Activated CD8-positive, alpha-beta T cell treated with anti-CD3 and anti-CD28 coated beads, Interleukin-2, amount 10 ng/mL, durations not matched to agents 7 days and 5 days (primary cell): Measurements from ENCODE around the gene PNKD. TPM values are rescaled to one million over a fixed set of nuclear protein-coding genes. Genes with fewer than 3 reads are reported as not detected.
"Not testable (repeated sequence)": the region's sequence is repeated elsewhere in the genome, so short reads cannot be mapped to it uniquely, and the experiment has no call there.

Source experiments
- ATAC-seq: fragments of 150-1000 bp; cut with Tn5 transposase; one replicate; pipeline ENCODE4 v1.10.0; 2021; ENCODE audit warnings: moderate library complexity
- CTCF ChIA-PET: fragments of 350-600 bp; sonication (Branson Sonifier 250); formaldehyde crosslinking; loops from one replicate; lab custom pipeline; 2021; ENCODE audit warnings: antibody characterized with exemption; lab: Charles Lee
- POLR2A ChIA-PET: fragments of 350-600 bp; sonication (Branson Sonifier 250); formaldehyde crosslinking; loops from one replicate; lab custom pipeline; 2021; ENCODE audit warnings: antibody characterized with exemption; lab: Charles Lee
- DNase-seq: peaks from one replicate; pipeline ENCODE4 v3.0.0-alpha.2; 2020
- H3K27ac Mint-ChIP-seq: one replicate; pipeline ENCODE4 v1.8.0; 2021; ENCODE audit warnings: mild to moderate bottlenecking, mixed read lengths
- H3K27me3 Mint-ChIP-seq: one replicate; pipeline ENCODE4 v1.8.0; 2021; ENCODE audit warnings: low read depth, mixed read lengths
- H3K36me3 Mint-ChIP-seq: one replicate; pipeline ENCODE4 v1.8.0; 2021; ENCODE audit warnings: low read depth, mixed read lengths
- H3K4me1 Mint-ChIP-seq: one replicate; pipeline ENCODE4 v1.8.0; 2021; ENCODE audit warnings: low read depth, mixed read lengths
- H3K4me3 Mint-ChIP-seq: one replicate; pipeline ENCODE4 v1.8.0; 2021; ENCODE audit warnings: mild to moderate bottlenecking, mixed read lengths
- H3K9me3 Mint-ChIP-seq: one replicate; pipeline ENCODE4 v1.8.0; 2022; ENCODE audit warnings: mixed read lengths; ENCODE audit not compliant: insufficient read depth
- total RNA-seq, 2 experiments: library from RNA; stranded (reverse); gene quantifications; one replicate each; pipeline ENCODE4 v1.2.3, GENCODE V29; 2021

PNKD gene
- total RNA-seq, 2 experiments from 2014 or later: 36.7 to 37.6 TPM

GRCh38 chr2:218264773-218265561 lies 5.4 kb upstream of the PNKD start:
- H3K27ac Mint-ChIP-seq: no peak overlapping the region
- ChIA-PET POLR2A (interaction anchor here (1.2 kb wide), 1 partner anchor 36 kb away, joined by 3 read pairs; no protein-coding TSS in a partner anchor), CTCF (no interaction called here)
- no peak overlapping the region for H3K4me3 Mint-ChIP-seq
- peaks cover 25% of the 10 kb centered on the region for H3K4me1 Mint-ChIP-seq
- H3K9me3 Mint-ChIP-seq: no peaks in the 10 kb centered on the region
- H3K27me3 Mint-ChIP-seq: no peaks in the 10 kb centered on the region
- H3K36me3 Mint-ChIP-seq: peaks cover 24% of the 10 kb centered on the region
- ATAC-seq (no peak), DNase-seq (no peak)

- CTCF ChIA-PET: no interaction called here
- DNase-seq (no peak), ATAC-seq (no peak)
- Mint-ChIP-seq H3K4me3 (no peak overlapping the region), H3K4me1 (peaks cover 25% of the 10 kb centered on the region), H3K9me3 (no peaks in the 10 kb centered on the region), H3K36me3 (peaks cover 24% of the 10 kb centered on the region), H3K27me3 (no peaks in the 10 kb centered on the region), H3K27ac (no peak overlapping the region)
- POLR2A ChIA-PET: interaction anchor here (1.2 kb wide), 1 partner anchor 36 kb away, joined by 3 read pairs; no protein-coding TSS in a partner anchor
Observed at GRCh38 chr2:218265626-218266025, 4.7 kb upstream of the PNKD start.

- H3K4me1 Mint-ChIP-seq: peaks cover 34% of the 10 kb centered on the region
- no peak for DNase-seq
- H3K27me3 Mint-ChIP-seq: no peaks in the 10 kb centered on the region
- H3K4me3 Mint-ChIP-seq: no peak overlapping the region
- ChIA-PET CTCF (interaction anchor here (2.6 kb wide), 1 partner anchor 9 kb away, joined by 12 read pairs; no protein-coding TSS in a partner anchor), POLR2A (interaction anchor here (1.0 kb wide), 1 partner anchor 405 kb away, joined by 3 read pairs; the partner anchor contains the start of genes RNF25 and STK36)
- no peak for ATAC-seq
- H3K27ac Mint-ChIP-seq: peak overlapping the region; percentile 4
- no peaks in the 10 kb centered on the region for H3K9me3 Mint-ChIP-seq
- peaks cover 24% of the 10 kb centered on the region for H3K36me3 Mint-ChIP-seq
Observed at GRCh38 chr2:218266316-218266979, 3.9 kb upstream of the PNKD start.

GRCh38 chr2:218267259-218267658 lies 3.1 kb upstream of the PNKD start:
- no peak for DNase-seq
- Mint-ChIP-seq H3K27me3 (no peaks in the 10 kb centered on the region), H3K27ac (no peak overlapping the region), H3K36me3 (peaks cover 28% of the 10 kb centered on the region), H3K4me1 (peaks cover 42% of the 10 kb centered on the region), H3K4me3 (peak overlapping the region; percentile 16), H3K9me3 (no peaks in the 10 kb centered on the region)
- ChIA-PET POLR2A (interaction anchor here (0.8 to 1.0 kb wide), 2 partner anchors 10 to 404 kb away, joined by 3 read pairs; partner anchors contain the start of genes RNF25 and STK36), CTCF (interaction anchor here (2.6 kb wide), 1 partner anchor 10 kb away, joined by 12 read pairs; no protein-coding TSS in a partner anchor)
- ATAC-seq: no peak

GRCh38 chr2:218270721-218271486 lies 585 bp downstream of the PNKD start:
- Mint-ChIP-seq H3K27ac (peak overlapping the region; percentile 95), H3K27me3 (no peaks in the 10 kb centered on the region), H3K4me3 (peak overlapping the region; percentile 96), H3K36me3 (peaks cover 42% of the 10 kb centered on the region), H3K4me1 (peaks cover 41% of the 10 kb centered on the region), H3K9me3 (no peaks in the 10 kb centered on the region)
- no peak for DNase-seq
- no peak for ATAC-seq
- ChIA-PET CTCF (interaction anchor here (0.6 to 7.5 kb wide), 30 partner anchors 10 to 485 kb away, joined by 3 to 158 read pairs (median 4); partner anchors contain the start of genes CATIP, CTDSP1 and GPBAR1), POLR2A (interaction anchor here (0.7 to 2.9 kb wide), 13 partner anchors 12 to 385 kb away, joined by 3 to 23 read pairs (median 4); partner anchors contain the start of gene ARPC2)

- Mint-ChIP-seq H3K9me3 (no peaks in the 10 kb centered on the region), H3K27me3 (no peaks in the 10 kb centered on the region), H3K27ac (peak overlapping the region; percentile 95), H3K36me3 (peaks cover 44% of the 10 kb centered on the region), H3K4me1 (peaks cover 41% of the 10 kb centered on the region), H3K4me3 (peak overlapping the region; percentile 96)
- CTCF ChIA-PET: interaction anchor here (0.6 to 7.5 kb wide), 19 partner anchors 13 to 136 kb away, joined by 3 to 158 read pairs (median 5); partner anchors contain the start of genes CATIP and CTDSP1
- DNase-seq: no peak
- POLR2A ChIA-PET: interaction anchor here (0.8 to 2.9 kb wide), 3 partner anchors 13 to 125 kb away, joined by 4 to 23 read pairs (median 15); no protein-coding TSS in a partner anchor
- ATAC-seq: no peak
Observed at GRCh38 chr2:218271487-218271797, 1.1 kb downstream of the PNKD start.

GRCh38 chr2:218271865-218272530 lies 1.7 kb downstream of the PNKD start:
- ATAC-seq (no peak), DNase-seq (no peak)
- Mint-ChIP-seq H3K4me3 (peak overlapping the region; percentile 96), H3K36me3 (peaks cover 45% of the 10 kb centered on the region), H3K27ac (peak overlapping the region; percentile 95), H3K27me3 (no peaks in the 10 kb centered on the region), H3K9me3 (no peaks in the 10 kb centered on the region), H3K4me1 (peaks cover 41% of the 10 kb centered on the region)
- CTCF ChIA-PET: interaction anchor here (0.6 to 7.5 kb wide), 22 partner anchors 13 to 135 kb away, joined by 3 to 158 read pairs (median 4); partner anchors contain the start of genes CATIP and CTDSP1
- POLR2A ChIA-PET: interaction anchor here (1.5 to 2.9 kb wide), 3 partner anchors 10 to 125 kb away, joined by 3 to 23 read pairs (median 15); no protein-coding TSS in a partner anchor

- Mint-ChIP-seq H3K9me3 (no peaks in the 10 kb centered on the region), H3K27ac (peak overlapping the region; percentile 95), H3K4me3 (no peak overlapping the region), H3K36me3 (peaks cover 45% of the 10 kb centered on the region), H3K4me1 (peaks cover 34% of the 10 kb centered on the region), H3K27me3 (no peaks in the 10 kb centered on the region)
- ChIA-PET POLR2A (interaction anchor here (0.7 to 2.9 kb wide), 4 partner anchors 9 to 124 kb away, joined by 3 to 23 read pairs (median 9); no protein-coding TSS in a partner anchor), CTCF (interaction anchor here (0.6 to 7.5 kb wide), 27 partner anchors 12 to 575 kb away, joined by 3 to 158 read pairs (median 5); partner anchors contain the start of gene CATIP)
- peak; percentile 86 for DNase-seq
- ATAC-seq: peak; percentile 16
Observed at GRCh38 chr2:218272531-218273212, 2.4 kb downstream of the PNKD start.

- ChIA-PET POLR2A (interaction anchor here (0.7 to 2.8 kb wide), 3 partner anchors 9 to 19 kb away, joined by 3 to 23 read pairs (median 3); no protein-coding TSS in a partner anchor), CTCF (interaction anchor here (0.6 to 7.5 kb wide), 15 partner anchors 12 to 574 kb away, joined by 3 to 158 read pairs (median 4); partner anchors contain the start of gene CATIP)
- not testable (repeated sequence) for H3K27me3 Mint-ChIP-seq, H3K9me3 Mint-ChIP-seq, DNase-seq, H3K27ac Mint-ChIP-seq, H3K4me3 Mint-ChIP-seq, ATAC-seq
- Mint-ChIP-seq H3K4me1 (peaks cover 33% of the 10 kb centered on the region), H3K36me3 (peaks cover 47% of the 10 kb centered on the region)
Observed at GRCh38 chr2:218273214-218273907, 3.0 kb downstream of the PNKD start.
